ENCODE data around the gene OCLN.
"Not testable (repeated sequence)": the region's sequence is repeated elsewhere in the genome, so short reads cannot be mapped to it uniquely, and the experiment has no call there.

OCLN gene, protein sequence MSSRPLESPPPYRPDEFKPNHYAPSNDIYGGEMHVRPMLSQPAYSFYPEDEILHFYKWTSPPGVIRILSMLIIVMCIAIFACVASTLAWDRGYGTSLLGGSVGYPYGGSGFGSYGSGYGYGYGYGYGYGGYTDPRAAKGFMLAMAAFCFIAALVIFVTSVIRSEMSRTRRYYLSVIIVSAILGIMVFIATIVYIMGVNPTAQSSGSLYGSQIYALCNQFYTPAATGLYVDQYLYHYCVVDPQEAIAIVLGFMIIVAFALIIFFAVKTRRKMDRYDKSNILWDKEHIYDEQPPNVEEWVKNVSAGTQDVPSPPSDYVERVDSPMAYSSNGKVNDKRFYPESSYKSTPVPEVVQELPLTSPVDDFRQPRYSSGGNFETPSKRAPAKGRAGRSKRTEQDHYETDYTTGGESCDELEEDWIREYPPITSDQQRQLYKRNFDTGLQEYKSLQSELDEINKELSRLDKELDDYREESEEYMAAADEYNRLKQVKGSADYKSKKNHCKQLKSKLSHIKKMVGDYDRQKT

DNA sequence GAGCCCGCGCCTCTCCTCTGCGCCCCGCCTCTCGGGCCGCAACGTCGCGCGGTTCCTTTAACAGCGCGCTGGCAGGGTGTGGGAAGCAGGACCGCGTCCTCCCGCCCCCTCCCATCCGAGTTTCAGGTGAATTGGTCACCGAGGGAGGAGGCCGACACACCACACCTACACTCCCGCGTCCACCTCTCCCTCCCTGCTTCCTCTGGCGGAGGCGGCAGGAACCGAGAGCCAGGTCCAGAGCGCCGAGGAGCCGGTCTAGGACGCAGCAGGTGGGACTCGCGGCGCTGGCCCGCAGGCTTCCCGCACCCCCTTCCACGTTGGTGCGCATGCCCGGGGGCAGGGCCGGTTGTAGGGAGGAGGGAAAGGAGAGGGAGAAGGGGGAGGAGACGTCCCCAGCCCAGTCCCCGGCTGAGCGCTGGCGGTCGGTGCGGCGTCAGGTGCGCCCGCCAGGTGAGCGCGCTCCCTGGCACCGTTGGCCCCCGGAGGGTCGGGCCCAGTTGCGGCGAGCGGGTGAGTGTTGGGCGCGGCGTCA lies at the start of gene OCLN:
Gene OCLN, plus strand, starts transcription at position 400 of the 532 bp plus-strand sequence. CDS start 11,455 bp downstream, outside the sequence.
- DNase-seq = no peak

DNA sequence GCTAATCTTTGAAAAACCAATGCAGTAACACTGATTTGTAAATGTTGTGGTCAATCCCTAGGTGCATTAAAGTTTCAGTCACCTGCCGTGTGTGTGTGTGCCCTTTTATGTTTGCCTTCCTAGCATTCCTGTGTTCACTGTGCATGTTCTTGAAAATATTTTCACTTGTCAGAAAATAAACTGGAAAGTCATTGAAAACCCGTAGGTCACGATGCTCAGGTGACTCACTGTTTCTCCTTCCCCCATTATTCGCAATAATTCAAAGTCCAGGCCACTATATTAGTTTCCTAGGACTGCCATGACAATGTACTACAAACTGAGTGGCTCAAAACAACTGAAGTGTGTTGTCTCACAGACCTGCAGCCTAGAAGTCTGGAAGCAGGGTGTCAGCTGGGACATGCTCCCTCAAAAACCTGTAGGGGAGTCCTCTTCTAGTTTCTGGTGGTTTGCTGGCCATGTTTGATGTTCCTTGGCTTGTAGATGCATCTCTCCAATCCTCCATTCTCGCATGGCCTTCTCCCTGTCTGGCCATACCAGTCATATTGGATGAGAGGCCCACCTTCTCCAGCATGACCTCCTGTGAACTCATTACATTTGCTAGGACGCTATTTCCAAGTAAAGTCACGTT lies 48.3 kb upstream of the OCLN start:
- no peak for DNase-seq

DNA sequence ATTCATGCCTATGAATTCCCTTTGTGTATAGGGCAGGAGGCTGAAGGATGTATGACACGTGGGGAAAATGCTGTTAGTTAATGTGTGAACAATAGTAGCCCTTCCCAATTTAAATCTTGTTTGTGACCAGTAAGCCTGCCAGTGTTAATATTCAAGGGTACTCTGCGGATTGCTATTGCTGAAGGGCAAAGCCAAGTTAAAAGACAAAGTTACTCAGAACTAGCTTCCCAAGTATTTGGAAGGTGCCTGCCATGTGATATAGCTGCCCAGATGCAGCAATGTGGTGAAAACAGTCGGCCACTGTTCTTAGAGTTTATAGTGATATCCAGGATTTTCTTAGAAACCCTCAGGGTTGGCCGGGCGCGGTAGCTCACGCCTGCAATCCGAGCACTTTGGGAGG lies 43.1 kb upstream of the OCLN start:
- no peak for DNase-seq

- DNase-seq = no peak
Observed at GRCh38 chr5:69450116-69450515, 42.5 kb upstream of the OCLN start.

DNA sequence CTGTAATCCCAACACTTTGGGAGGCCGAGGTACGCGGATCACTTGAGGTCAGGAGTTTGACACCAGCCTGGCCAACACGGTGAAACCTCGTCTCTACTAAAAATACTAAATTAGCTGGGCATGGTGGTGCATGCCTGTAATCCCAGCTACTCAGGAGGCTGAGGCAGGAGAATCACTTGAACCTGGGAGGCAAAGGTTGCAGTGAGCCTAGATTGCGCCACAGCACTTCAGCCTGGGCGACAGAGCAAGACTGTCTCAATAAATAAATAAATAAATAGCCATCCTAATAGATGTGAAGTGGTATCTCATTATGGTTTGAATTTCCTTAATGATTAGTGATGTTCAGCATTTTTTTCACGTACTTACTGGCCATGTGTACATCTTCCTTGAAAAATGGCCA lies 42.1 kb upstream of the OCLN start:
- DNase-seq = not testable (repeated sequence)

GRCh38 chr5:69451941-69452647 lies 40.5 kb upstream of the OCLN start:
- no peak for DNase-seq

- not testable (repeated sequence) for DNase-seq
Observed at GRCh38 chr5:69453487-69453886, 39.1 kb upstream of the OCLN start.

DNA sequence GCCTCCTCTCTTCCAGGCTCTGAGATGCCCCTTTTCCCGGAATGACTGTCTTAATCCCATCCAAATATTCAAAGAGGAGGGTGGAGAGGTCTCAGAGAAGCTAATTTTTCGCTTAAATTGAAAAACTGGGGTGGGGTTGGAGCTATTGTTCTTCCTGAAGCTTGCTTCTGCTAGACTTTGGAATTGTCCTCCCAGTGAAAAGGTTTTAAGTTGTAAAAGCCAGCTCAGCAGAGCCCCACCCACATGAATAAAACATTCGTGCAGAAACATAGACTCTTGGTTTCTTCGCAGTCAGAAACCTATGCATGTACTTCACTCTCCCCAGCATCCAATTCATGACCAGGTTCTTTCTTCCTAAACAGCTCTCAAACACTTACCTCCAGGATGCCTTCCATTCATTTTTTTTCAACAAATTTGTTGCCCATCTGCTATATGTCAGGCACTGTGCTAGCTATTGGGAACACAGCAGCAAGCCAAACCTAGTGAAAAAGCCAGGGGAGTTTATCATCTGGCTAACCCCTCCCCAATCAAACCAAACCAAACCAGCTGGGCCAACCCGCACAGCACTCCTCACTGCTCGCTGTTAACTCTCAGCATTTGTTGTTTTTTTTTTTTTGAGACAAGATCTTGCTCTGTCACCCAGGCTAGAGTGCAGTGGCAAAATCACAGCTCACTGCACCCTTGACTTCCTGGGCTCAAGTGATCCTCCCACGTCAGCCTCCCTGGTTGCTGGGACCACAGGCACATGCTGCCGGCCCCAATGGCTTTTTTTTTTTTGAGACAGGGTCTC lies 37.9 kb upstream of the OCLN start:
- no peak for DNase-seq

DNA sequence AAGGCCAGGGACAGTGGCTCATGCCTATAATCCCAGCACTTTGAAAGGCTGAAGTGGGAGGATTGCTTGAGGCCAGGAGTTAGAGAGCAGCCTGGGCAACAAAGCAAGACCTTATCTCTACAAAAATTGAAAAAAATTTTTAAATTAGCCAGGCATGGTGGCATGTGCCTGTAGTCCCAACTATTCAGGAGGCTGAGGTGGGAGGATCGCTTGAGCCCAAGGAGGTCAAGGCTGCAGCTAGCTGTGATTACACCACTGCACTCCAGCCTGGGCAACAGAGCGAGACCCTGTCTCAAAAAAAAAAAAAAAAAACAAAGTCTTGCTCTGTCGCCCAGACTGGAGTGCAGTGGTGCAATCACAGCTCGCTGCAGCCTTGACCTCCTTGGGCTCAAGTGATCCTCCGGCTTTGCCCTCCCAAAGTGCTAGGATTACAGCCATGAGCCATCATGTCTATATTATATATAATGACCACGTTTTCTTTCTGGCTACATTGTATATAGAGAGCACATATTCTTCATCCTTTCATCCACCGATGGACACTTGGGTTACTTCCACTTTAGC lies 37.1 kb upstream of the OCLN start:
- DNase-seq = not testable (repeated sequence)

GRCh38 chr5:69462170-69462569 lies 30.4 kb upstream of the OCLN start:
- no peak for DNase-seq

DNA sequence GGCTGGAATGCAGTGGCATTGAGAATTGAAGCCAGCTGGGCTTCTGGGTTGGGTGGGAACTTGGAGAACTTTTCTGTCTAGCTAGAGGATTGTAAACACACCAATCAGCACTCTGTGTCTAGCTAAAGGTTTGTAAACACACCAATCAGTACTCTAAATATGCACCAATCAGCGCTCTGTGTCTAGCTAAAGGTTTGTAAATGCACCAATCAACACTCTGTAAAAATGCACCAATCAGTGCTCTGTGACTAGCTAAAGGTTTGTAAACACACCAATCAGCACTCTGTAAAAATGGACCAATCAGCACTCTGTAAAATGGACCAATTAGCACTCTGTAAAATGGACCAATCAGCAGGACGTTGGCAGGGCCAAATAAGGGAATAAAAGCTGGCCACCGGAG lies 26.2 kb upstream of the OCLN start:
- not testable (repeated sequence) for DNase-seq

DNA sequence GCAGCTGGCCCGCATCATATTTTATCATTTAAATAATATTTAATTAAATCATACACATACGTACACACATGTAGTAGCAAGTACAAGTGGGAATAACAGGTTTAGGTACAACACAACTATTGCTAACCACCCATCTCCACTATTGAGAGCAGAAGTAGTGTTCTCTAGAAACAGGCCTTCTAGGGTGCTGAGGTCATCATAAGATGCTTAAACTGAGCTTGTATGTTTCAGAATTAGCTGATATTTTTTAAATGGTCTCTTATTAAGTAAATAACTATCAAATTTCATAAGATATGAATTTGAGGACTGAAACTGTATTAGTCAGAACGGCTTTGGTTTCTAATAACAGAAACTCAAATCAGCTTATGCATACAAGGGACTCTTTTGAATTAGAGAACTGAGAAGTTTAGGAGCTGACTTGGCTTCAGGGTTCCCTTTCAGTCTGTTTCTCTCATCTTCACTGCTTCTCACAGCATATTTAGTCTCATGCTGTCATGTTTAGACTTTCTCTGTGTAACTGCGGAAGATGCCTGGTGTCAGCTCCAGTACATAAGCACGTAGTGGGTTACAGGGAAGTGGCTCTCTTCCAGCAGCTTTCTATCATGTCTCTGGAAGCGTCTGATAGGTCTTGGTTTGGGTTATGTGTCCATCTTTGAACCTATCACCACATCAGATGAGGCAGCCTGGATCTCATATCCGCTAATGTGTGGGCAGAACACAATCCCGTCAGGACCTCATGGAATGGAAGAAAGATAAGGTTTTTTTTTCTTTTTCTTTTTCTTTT lies 25.0 kb upstream of the OCLN start:
- no peak for DNase-seq

GRCh38 chr5:69468631-69469030 lies 24.0 kb upstream of the OCLN start:
- no peak for DNase-seq

DNA sequence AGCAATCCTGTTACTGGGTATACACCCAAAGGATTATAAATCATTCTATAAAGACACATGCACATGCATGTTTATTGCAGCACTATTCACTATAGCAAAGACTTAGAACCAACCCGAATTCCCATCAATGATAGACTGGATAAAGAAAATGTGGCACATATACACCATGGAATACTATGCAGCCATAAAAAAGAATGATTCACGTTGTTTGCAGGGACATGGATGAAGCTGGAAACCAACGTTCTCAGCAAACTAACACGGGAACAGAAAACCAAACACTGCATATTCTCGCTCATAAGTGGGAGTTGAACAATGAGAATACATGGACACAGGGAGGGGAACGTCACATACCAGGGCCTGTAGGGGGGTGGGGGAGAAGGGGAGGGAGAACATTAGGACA lies 21.1 kb upstream of the OCLN start:
- DNase-seq = not testable (repeated sequence)

DNA sequence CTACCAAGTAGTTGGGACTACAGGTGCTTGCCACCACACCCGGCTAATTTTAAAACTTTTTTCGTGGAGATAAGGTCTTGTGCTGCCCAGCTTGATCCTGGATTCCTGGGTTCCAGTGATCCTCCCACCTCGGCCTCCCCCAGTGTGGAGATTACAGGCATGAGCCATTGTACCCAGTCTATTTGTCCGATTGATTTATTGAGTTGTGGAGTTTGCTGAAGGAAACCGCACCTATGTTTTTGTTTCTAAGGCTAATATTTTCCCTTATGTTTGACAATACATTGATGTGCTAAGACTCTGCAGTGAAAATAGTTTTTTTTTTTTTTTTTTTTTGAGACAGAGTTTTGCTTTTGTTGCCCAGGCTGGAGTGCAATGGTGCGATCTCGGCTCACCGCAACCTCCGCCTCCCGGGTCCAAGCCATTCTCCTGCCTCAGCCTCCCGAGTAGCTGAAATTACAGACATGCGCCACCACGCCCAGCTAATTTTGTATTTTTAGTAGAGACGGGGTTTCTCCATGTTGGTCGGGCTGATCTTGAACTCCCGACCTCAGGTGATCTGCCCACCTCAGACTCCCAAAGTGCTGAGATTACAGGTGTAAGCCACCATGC lies 20.0 kb upstream of the OCLN start:
- not testable (repeated sequence) for DNase-seq

- DNase-seq = no peak
Observed at GRCh38 chr5:69477170-69477569, 15.4 kb upstream of the OCLN start.

DNA sequence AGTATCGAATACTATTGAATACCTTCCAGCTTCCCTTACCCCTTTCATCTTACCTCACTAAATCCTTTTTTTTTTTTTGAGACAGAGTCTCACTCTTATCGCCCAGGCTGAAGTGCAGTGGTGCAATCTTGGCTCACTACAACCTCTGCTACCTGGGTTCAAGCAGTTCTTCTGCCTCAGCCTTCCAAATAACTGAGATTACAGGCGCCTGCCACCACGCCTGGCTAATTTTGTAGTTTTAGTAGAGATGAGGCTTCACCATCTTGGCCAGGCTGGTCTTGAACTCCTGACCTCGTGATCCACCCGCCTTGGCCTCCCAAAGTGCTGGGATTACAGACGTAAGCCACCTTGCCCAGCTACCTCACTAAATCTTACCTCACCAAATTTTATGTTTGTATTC lies 14.3 kb upstream of the OCLN start:
- DNase-seq = not testable (repeated sequence)

DNA sequence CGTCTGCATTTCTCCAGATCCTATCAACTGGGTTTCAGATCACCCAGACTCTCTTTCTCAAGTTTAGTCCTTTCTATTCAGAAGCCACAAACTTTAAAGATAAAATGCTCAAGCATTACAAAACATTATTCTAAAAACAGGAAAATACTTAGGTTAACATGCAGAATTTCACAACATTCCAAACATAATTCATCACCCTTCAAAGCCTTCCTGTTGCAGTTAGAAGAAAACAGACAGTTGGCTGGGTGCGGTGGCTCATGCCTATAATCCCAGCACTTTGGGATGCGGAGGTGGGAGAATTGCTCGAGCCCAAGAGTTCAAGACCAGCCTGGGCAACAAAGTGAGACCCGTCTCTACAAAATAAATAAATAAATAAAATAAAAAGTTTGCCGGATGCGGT lies 7.7 kb upstream of the OCLN start:
- DNase-seq = no peak

GRCh38 chr5:69485471-69485870 lies 7.1 kb upstream of the OCLN start:
- DNase-seq = no peak

DNA sequence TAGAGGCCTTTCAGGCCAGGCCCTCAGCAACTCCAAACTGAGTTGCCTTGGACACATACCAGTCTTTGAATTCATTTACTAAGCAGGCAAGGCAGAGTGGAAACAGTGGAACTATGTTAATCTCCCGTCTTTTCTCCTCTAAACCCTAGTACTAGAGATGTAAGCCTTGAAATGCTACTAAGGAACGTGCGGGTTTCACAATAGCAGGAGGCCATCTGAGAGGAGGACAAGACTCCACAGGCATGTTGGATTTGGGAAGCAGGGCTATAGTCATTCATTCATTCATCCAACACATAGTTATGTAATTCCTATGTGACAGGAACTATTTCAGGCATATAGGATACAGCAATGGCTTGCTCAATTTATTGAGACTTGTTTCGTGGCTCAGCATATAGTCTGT lies 3.3 kb upstream of the OCLN start:
- no peak for DNase-seq

- no peak for DNase-seq
Observed at GRCh38 chr5:69491027-69491426, 1.6 kb upstream of the OCLN start.
